WTC11 (cell line): ENCODE measurements around the gene CELF4. TPM values are rescaled to one million over a fixed set of nuclear protein-coding genes. Genes with fewer than 3 reads are reported as not detected.

Experiments used
- ATAC-seq: fragments of 200-7000 bp; cut with Tn5 transposase; 2 replicates; pipeline ENCODE4 v1.10.0; 2021; ENCODE audit warnings: mild to moderate bottlenecking, moderate library complexity
- CTCF ChIA-PET: fragments of 300-600 bp; sonication (Branson Sonifier 250); formaldehyde crosslinking; loops from one replicate; lab custom pipeline; 2021; ENCODE audit warnings: antibody characterized with exemption; lab: Charles Lee
- POLR2A ChIA-PET: fragments of 350-600 bp; sonication (Branson Sonifier 250); formaldehyde crosslinking; loops from one replicate; lab custom pipeline; 2021; ENCODE audit warnings: antibody characterized with exemption; lab: Charles Lee
- DNase-seq: peaks from one replicate; pipeline ENCODE4 v3.0.0; 2021; ENCODE audit warnings: low spot score
- H3K27ac Mint-ChIP-seq: 2 replicates; pipeline ENCODE4 v1.8.0; 2021; ENCODE audit warnings: mixed read lengths
- H3K27me3 Mint-ChIP-seq: 2 replicates; pipeline ENCODE4 v1.8.0; 2021; ENCODE audit warnings: low read depth, mild to moderate bottlenecking, moderate library complexity, mixed read lengths
- H3K36me3 Mint-ChIP-seq: 2 replicates; pipeline ENCODE4 v1.8.0; 2021; ENCODE audit warnings: mixed read lengths
- H3K4me1 Mint-ChIP-seq: 2 replicates; pipeline ENCODE4 v1.8.0; 2022; ENCODE audit warnings: mixed read lengths
- H3K4me3 Mint-ChIP-seq: 2 replicates; pipeline ENCODE4 v1.8.0; 2021; ENCODE audit warnings: mild to moderate bottlenecking, moderate library complexity, mixed read lengths
- H3K9me3 Mint-ChIP-seq: 2 replicates; pipeline ENCODE4 v1.8.0; 2021; ENCODE audit warnings: mixed read lengths
- GRHL2 ChIP-seq: fragments of 250-450 bp; sonication (Bioruptor Pico); IDR thresholded peaks from 2 replicates; pipeline ENCODE4 v1.8.0; 2022; ENCODE audit warnings: mild to moderate bottlenecking, moderate library complexity; ENCODE audit not compliant: insufficient replicate concordance, severe bottlenecking
- HMGA2 ChIP-seq: fragments of 250-450 bp; sonication (Bioruptor Pico); IDR thresholded peaks from 2 replicates; pipeline ENCODE4 v1.4.0; 2021; ENCODE audit warnings: mild to moderate bottlenecking, moderate library complexity
- NFYB ChIP-seq: sonication (generic); formaldehyde crosslinking; conservative IDR thresholded peaks from 2 replicates; pipeline ENCODE4 v1.8.0; 2022; ENCODE audit warnings: low read depth, missing genetic modification reagents
- NR1H2 ChIP-seq: sonication (generic); formaldehyde crosslinking; IDR thresholded peaks from 2 replicates; pipeline ENCODE4 v1.9.0; 2021; ENCODE audit warnings: mild to moderate bottlenecking, moderate library complexity, missing genetic modification reagents
- NR3C1 ChIP-seq: sonication (generic); formaldehyde crosslinking; conservative IDR thresholded peaks from 2 replicates; pipeline ENCODE4 v1.8.1; 2023; ENCODE audit warnings: low read depth, mild to moderate bottlenecking, missing genetic modification reagents
- TEAD4 ChIP-seq: sonication (generic); formaldehyde crosslinking; IDR thresholded peaks from 2 replicates; pipeline ENCODE4 v1.8.0; 2022; ENCODE audit warnings: mild to moderate bottlenecking, missing genetic modification reagents
- ZNF121 ChIP-seq: sonication (generic); formaldehyde crosslinking; IDR thresholded peaks from 2 replicates; pipeline ENCODE4 v1.8.0; 2023; ENCODE audit warnings: missing genetic modification reagents
- ZNF263 ChIP-seq: sonication (generic); formaldehyde crosslinking; IDR thresholded peaks from 2 replicates; pipeline ENCODE4 v1.8.1; 2022; ENCODE audit warnings: low read depth, mild to moderate bottlenecking, moderate library complexity, missing genetic modification reagents
- ZNF396 ChIP-seq: fragments of 250-450 bp; sonication (Bioruptor Pico); IDR thresholded peaks from 2 replicates; pipeline ENCODE4 v1.8.0; 2021; ENCODE audit warnings: mild to moderate bottlenecking, moderate library complexity, borderline replicate concordance
- total RNA-seq: library from RNA; stranded (reverse); gene quantifications from 3 replicates; pipeline ENCODE4 v1.2.3, GENCODE V29; 2021
- TF ChIP-seq, protein P1 (sequence below): fragments of 200-600 bp; IDR thresholded peaks from 2 replicates; pipeline ENCODE4 v1.8.0; 2022; ENCODE audit warnings: antibody characterized with exemption
- TF ChIP-seq, protein P2 (sequence below): sonication (generic); formaldehyde crosslinking; conservative IDR thresholded peaks from 2 replicates; pipeline ENCODE4 v1.8.1; 2023; ENCODE audit warnings: mild to moderate bottlenecking, low read depth, missing genetic modification reagents, moderate library complexity
- TF ChIP-seq, protein P3 (sequence below): fragments of 250-450 bp; sonication (Bioruptor Pico); IDR thresholded peaks from 2 replicates; pipeline ENCODE4 v1.9.0; 2021; ENCODE audit warnings: mild to moderate bottlenecking
- TF ChIP-seq, protein P4 (sequence below): sonication (generic); formaldehyde crosslinking; IDR thresholded peaks from 2 replicates; pipeline ENCODE4 v1.8.1; 2022; ENCODE audit warnings: low read depth, missing genetic modification reagents, borderline replicate concordance
- TF ChIP-seq, protein P5 (sequence below): fragments of 250-450 bp; sonication (Bioruptor Pico); IDR thresholded peaks from 2 replicates; pipeline ENCODE4 v1.8.0; 2021; ENCODE audit warnings: mild to moderate bottlenecking
- TF ChIP-seq, protein P6 (sequence below): sonication (generic); formaldehyde crosslinking; IDR thresholded peaks from 2 replicates; pipeline ENCODE4 v1.8.1; 2023; ENCODE audit warnings: mild to moderate bottlenecking, missing genetic modification reagents
- TF ChIP-seq, protein P7 (sequence below): sonication (generic); formaldehyde crosslinking; IDR thresholded peaks from 2 replicates; pipeline ENCODE4 v1.8.0; 2022; ENCODE audit warnings: mild to moderate bottlenecking, missing genetic modification reagents
- TF ChIP-seq, protein P8 (sequence below): sonication (generic); formaldehyde crosslinking; IDR thresholded peaks from 2 replicates; pipeline ENCODE4 v1.8.0; 2022; ENCODE audit warnings: mild to moderate bottlenecking, missing genetic modification reagents

Gene CELF4
- total RNA-seq, 1 experiment from 2014 or later: 2.9 TPM

DNA sequence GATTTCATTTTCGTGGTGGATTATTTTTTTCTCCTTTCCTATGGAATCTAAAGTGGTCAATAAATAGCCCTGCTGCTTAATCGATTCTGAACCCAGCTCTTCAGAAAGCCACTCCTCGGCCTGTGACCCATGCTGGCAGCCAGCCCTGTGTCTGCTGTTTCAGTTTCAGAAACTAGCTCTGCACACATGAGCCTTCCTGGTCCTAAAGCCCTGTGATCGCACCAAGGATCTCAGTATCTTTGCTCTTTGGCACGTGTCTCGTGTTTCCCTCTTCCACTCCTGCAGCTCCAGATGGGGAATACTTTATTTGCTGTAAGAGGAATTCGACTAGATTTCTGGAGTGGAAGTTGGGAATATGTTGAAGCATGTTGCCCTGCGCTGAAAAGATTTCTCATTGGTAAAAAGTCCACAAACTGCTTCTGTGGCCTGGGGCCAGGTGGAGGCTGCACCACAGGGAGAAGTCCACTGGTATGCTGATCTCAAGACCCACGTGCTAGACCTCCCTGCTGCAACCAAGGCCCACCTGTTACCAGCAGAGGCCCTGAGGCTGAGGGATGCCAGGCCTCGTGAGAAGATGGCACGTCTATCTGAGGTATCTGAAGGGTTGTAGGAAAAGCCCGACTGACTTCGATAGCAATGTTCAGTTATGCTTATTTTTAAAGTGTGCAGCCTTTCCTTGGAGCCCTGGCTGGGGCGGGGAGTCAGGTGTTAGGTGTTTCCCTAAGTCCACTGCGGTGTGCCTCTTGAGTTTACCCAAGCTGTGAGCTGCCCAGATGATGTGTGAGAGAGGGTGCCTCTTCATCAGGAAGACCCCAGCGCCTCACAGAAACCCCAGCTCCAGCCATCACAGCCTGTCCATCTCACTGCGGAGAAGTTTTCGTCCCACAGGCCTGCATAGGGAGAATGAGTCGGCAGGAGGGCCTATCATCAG lies 33.6 kb upstream of the CELF4 start:
- Mint-ChIP-seq H3K27ac (no peak overlapping the region), H3K27me3 (no peaks in the 10 kb centered on the region; the same call in 1 of the 2 replicates), H3K36me3 (no peaks in the 10 kb centered on the region), H3K4me1 (no peaks in the 10 kb centered on the region), H3K4me3 (no peak overlapping the region), H3K9me3 (peaks cover 4% of the 10 kb centered on the region)
- DNase-seq (no peak), ATAC-seq (no peak)
- ChIA-PET CTCF (interaction anchor here (1.1 kb wide), 1 partner anchor 19 kb away, joined by 3 read pairs; no protein-coding TSS in a partner anchor), POLR2A (no interaction called here)
- TF ChIP-seq, protein P1, sequence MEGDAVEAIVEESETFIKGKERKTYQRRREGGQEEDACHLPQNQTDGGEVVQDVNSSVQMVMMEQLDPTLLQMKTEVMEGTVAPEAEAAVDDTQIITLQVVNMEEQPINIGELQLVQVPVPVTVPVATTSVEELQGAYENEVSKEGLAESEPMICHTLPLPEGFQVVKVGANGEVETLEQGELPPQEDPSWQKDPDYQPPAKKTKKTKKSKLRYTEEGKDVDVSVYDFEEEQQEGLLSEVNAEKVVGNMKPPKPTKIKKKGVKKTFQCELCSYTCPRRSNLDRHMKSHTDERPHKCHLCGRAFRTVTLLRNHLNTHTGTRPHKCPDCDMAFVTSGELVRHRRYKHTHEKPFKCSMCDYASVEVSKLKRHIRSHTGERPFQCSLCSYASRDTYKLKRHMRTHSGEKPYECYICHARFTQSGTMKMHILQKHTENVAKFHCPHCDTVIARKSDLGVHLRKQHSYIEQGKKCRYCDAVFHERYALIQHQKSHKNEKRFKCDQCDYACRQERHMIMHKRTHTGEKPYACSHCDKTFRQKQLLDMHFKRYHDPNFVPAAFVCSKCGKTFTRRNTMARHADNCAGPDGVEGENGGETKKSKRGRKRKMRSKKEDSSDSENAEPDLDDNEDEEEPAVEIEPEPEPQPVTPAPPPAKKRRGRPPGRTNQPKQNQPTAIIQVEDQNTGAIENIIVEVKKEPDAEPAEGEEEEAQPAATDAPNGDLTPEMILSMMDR: no peak
- TF ChIP-seq ZNF121 (no peak), NFYB (no peak), NR3C1 (no peak), TEAD4 (CRISPR knock-in tag) (no peak), HMGA2 (CRISPR knock-in tag) (no peak), GRHL2 (no peak), NR1H2 (CRISPR knock-in tag) (no peak), ZNF396 (CRISPR knock-in tag) (no peak), ZNF263 (CRISPR knock-in tag) (no peak)
- TF ChIP-seq, protein P2, sequence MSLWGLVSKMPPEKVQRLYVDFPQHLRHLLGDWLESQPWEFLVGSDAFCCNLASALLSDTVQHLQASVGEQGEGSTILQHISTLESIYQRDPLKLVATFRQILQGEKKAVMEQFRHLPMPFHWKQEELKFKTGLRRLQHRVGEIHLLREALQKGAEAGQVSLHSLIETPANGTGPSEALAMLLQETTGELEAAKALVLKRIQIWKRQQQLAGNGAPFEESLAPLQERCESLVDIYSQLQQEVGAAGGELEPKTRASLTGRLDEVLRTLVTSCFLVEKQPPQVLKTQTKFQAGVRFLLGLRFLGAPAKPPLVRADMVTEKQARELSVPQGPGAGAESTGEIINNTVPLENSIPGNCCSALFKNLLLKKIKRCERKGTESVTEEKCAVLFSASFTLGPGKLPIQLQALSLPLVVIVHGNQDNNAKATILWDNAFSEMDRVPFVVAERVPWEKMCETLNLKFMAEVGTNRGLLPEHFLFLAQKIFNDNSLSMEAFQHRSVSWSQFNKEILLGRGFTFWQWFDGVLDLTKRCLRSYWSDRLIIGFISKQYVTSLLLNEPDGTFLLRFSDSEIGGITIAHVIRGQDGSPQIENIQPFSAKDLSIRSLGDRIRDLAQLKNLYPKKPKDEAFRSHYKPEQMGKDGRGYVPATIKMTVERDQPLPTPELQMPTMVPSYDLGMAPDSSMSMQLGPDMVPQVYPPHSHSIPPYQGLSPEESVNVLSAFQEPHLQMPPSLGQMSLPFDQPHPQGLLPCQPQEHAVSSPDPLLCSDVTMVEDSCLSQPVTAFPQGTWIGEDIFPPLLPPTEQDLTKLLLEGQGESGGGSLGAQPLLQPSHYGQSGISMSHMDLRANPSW (CRISPR knock-in tag): no peak
- TF ChIP-seq, protein P3, sequence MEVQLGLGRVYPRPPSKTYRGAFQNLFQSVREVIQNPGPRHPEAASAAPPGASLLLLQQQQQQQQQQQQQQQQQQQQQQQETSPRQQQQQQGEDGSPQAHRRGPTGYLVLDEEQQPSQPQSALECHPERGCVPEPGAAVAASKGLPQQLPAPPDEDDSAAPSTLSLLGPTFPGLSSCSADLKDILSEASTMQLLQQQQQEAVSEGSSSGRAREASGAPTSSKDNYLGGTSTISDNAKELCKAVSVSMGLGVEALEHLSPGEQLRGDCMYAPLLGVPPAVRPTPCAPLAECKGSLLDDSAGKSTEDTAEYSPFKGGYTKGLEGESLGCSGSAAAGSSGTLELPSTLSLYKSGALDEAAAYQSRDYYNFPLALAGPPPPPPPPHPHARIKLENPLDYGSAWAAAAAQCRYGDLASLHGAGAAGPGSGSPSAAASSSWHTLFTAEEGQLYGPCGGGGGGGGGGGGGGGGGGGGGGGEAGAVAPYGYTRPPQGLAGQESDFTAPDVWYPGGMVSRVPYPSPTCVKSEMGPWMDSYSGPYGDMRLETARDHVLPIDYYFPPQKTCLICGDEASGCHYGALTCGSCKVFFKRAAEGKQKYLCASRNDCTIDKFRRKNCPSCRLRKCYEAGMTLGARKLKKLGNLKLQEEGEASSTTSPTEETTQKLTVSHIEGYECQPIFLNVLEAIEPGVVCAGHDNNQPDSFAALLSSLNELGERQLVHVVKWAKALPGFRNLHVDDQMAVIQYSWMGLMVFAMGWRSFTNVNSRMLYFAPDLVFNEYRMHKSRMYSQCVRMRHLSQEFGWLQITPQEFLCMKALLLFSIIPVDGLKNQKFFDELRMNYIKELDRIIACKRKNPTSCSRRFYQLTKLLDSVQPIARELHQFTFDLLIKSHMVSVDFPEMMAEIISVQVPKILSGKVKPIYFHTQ: no peak
- TF ChIP-seq, protein P4, sequence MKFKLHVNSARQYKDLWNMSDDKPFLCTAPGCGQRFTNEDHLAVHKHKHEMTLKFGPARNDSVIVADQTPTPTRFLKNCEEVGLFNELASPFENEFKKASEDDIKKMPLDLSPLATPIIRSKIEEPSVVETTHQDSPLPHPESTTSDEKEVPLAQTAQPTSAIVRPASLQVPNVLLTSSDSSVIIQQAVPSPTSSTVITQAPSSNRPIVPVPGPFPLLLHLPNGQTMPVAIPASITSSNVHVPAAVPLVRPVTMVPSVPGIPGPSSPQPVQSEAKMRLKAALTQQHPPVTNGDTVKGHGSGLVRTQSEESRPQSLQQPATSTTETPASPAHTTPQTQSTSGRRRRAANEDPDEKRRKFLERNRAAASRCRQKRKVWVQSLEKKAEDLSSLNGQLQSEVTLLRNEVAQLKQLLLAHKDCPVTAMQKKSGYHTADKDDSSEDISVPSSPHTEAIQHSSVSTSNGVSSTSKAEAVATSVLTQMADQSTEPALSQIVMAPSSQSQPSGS (CRISPR knock-in tag): no peak
- TF ChIP-seq, protein P5, sequence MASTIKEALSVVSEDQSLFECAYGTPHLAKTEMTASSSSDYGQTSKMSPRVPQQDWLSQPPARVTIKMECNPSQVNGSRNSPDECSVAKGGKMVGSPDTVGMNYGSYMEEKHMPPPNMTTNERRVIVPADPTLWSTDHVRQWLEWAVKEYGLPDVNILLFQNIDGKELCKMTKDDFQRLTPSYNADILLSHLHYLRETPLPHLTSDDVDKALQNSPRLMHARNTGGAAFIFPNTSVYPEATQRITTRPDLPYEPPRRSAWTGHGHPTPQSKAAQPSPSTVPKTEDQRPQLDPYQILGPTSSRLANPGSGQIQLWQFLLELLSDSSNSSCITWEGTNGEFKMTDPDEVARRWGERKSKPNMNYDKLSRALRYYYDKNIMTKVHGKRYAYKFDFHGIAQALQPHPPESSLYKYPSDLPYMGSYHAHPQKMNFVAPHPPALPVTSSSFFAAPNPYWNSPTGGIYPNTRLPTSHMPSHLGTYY (CRISPR knock-in tag): no peak
- TF ChIP-seq, protein P6, sequence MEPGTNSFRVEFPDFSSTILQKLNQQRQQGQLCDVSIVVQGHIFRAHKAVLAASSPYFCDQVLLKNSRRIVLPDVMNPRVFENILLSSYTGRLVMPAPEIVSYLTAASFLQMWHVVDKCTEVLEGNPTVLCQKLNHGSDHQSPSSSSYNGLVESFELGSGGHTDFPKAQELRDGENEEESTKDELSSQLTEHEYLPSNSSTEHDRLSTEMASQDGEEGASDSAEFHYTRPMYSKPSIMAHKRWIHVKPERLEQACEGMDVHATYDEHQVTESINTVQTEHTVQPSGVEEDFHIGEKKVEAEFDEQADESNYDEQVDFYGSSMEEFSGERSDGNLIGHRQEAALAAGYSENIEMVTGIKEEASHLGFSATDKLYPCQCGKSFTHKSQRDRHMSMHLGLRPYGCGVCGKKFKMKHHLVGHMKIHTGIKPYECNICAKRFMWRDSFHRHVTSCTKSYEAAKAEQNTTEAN (CRISPR knock-in tag): no peak
- TF ChIP-seq, protein P7, sequence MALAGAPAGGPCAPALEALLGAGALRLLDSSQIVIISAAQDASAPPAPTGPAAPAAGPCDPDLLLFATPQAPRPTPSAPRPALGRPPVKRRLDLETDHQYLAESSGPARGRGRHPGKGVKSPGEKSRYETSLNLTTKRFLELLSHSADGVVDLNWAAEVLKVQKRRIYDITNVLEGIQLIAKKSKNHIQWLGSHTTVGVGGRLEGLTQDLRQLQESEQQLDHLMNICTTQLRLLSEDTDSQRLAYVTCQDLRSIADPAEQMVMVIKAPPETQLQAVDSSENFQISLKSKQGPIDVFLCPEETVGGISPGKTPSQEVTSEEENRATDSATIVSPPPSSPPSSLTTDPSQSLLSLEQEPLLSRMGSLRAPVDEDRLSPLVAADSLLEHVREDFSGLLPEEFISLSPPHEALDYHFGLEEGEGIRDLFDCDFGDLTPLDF: no peak
- TF ChIP-seq, protein P8, sequence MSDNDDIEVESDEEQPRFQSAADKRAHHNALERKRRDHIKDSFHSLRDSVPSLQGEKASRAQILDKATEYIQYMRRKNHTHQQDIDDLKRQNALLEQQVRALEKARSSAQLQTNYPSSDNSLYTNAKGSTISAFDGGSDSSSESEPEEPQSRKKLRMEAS (CRISPR knock-in tag): no peak
